ENCODE results near the gene PTGIS.

DNA sequence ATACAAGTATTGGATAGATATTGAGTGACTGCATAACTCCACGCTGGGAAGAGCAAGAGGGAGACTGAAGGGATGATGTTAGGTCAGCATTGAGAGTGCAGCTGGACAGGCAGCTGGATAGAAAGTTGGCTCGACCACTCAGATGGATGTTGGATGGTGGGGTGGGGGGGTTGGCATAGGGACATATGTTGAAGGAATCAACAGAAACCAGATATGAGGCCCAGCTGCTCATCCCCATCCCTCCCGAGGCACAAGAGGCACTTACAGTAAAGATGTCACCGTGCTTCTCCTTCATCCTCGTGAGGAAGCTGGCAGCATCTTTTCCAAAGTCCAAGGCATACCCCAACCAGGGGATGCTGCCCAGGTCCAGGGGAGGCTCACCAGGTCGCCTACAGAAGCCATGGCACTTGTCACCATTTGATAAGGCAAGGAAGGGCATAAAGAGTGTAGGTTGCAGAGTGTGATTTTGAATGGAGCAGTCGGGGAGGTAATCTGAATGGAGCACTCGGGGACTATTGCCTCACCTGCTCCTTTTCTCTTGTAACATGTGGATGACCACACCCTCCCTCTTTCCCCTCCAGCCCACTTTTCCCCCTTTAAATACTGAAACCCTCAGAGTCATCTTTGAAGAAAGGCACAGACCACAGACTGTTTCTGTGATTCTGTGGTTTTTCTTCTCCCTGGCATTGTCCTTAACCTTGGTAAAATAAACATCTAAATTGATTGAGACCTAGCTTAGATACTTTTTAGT lies 18.0 kb downstream of the PTGIS start:
- TF ChIP-seq, protein P1, sequence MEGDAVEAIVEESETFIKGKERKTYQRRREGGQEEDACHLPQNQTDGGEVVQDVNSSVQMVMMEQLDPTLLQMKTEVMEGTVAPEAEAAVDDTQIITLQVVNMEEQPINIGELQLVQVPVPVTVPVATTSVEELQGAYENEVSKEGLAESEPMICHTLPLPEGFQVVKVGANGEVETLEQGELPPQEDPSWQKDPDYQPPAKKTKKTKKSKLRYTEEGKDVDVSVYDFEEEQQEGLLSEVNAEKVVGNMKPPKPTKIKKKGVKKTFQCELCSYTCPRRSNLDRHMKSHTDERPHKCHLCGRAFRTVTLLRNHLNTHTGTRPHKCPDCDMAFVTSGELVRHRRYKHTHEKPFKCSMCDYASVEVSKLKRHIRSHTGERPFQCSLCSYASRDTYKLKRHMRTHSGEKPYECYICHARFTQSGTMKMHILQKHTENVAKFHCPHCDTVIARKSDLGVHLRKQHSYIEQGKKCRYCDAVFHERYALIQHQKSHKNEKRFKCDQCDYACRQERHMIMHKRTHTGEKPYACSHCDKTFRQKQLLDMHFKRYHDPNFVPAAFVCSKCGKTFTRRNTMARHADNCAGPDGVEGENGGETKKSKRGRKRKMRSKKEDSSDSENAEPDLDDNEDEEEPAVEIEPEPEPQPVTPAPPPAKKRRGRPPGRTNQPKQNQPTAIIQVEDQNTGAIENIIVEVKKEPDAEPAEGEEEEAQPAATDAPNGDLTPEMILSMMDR (conservative IDR thresholded peaks at IDR 0.05; ENCODE audit: low read length), result no peak
- TF ChIP-seq EZH2phosphoT487 (IDR thresholded peaks at IDR 0.05; ENCODE audit: borderline replicate concordance, low read depth, low read length), result no peak
